CD4-positive, alpha-beta memory T cell (primary cell): Measurements from ENCODE around the gene TEX53. TPM values are rescaled to one million over a fixed set of nuclear protein-coding genes. Genes with fewer than 3 reads are reported as not detected.

Experiments used
- CTCF ChIA-PET: fragments of 350-600 bp; sonication (Branson Sonifier 250); formaldehyde crosslinking; loops from one replicate; lab custom pipeline; 2021; ENCODE audit warnings: inconsistent platforms; ENCODE audit not compliant: partially characterized antibody; lab: Charles Lee
- POLR2A ChIA-PET: fragments of 350-600 bp; sonication (Branson Sonifier 250); formaldehyde crosslinking; loops from one replicate; lab custom pipeline; 2021; ENCODE audit not compliant: partially characterized antibody; lab: Charles Lee
- DNase-seq, 5 donors: peaks; one replicate each; pipeline versions ENCODE4 v3.0.0 to v3.0.0-alpha.2; 2020 to 2022; ENCODE audit warnings: mixed read lengths in 1 of 5
- H3K27ac ChIP-seq: one replicate; pipeline ENCODE4 v1.7.0; 2013; ENCODE audit warnings: low read depth, low read length
- H3K27me3 ChIP-seq: 2 replicates; pipeline ENCODE4 v1.7.0; 2013; ENCODE audit warnings: mild to moderate bottlenecking, low read length, moderate library complexity; ENCODE audit not compliant: insufficient read depth
- H3K36me3 ChIP-seq: 2 replicates; pipeline ENCODE4 v1.7.0; 2013; ENCODE audit warnings: mild to moderate bottlenecking, low read length, moderate library complexity; ENCODE audit not compliant: insufficient read depth
- H3K4me1 ChIP-seq: 2 replicates; pipeline ENCODE4 v1.7.0; 2013; ENCODE audit warnings: mild to moderate bottlenecking, low read length, moderate library complexity; ENCODE audit not compliant: insufficient read depth
- H3K4me3 ChIP-seq, 2 donors: one replicate each; pipeline ENCODE4 v1.7.0; 2013; ENCODE audit warnings: low read length in 2 of 2, mild to moderate bottlenecking in 1 of 2
- H3K9me3 ChIP-seq, 2 donors: one replicate each; pipeline ENCODE4 v1.7.0; 2013; ENCODE audit warnings: low read length in 2 of 2, control low read depth in 1 of 2; ENCODE audit not compliant: control insufficient read depth in 1 of 2
- H3K27ac Mint-ChIP-seq, 7 donors: one replicate each; pipeline ENCODE4 v1.8.0; 2020 to 2021; ENCODE audit warnings: mixed read lengths in 7 of 7, mild to moderate bottlenecking in 6 of 7, inconsistent platforms in 3 of 7, moderate library complexity in 3 of 7
- H3K27me3 Mint-ChIP-seq, 2 donors: one replicate each; pipeline ENCODE4 v1.8.0; 2020 to 2021; ENCODE audit warnings: mixed read lengths in 2 of 2
- H3K36me3 Mint-ChIP-seq, 2 donors: one replicate each; pipeline ENCODE4 v1.8.0; 2020 to 2021; ENCODE audit warnings: mixed read lengths in 2 of 2, inconsistent platforms in 1 of 2, mild to moderate bottlenecking in 1 of 2
- H3K4me1 Mint-ChIP-seq, 4 donors: one replicate each; pipeline ENCODE4 v1.8.0; 2020 to 2021; ENCODE audit warnings: mixed read lengths in 4 of 4, mild to moderate bottlenecking in 1 of 4
- H3K4me3 Mint-ChIP-seq, 8 donors: one replicate each; pipeline ENCODE4 v1.8.0; 2020 to 2021; ENCODE audit warnings: mixed read lengths in 8 of 8, mild to moderate bottlenecking in 7 of 8, moderate library complexity in 6 of 8, inconsistent platforms in 3 of 8
- H3K9me3 Mint-ChIP-seq, 8 donors: one replicate each; pipeline ENCODE4 v1.8.0; 2020 to 2021; ENCODE audit warnings: mixed read lengths in 8 of 8, mild to moderate bottlenecking in 5 of 8, inconsistent platforms in 3 of 8, moderate library complexity in 1 of 8
- intact Hi-C: fragments of 100-400 bp; cut with micrococcal nuclease; formaldehyde crosslinking; loops from one replicate; pipeline ENCODE4 v1.15.1; 2023
- polyA plus RNA-seq, 2 donors: library from polyadenylated mRNA; unstranded; fragments of 300-500 nt; fragmentation: Illumina TruSeq; gene quantifications; one replicate each; pipeline ENCODE4 v1.2.3, GENCODE V29; 2021
- total RNA-seq, 2 experiments: library from RNA; stranded (reverse); gene quantifications; one replicate each; pipeline ENCODE4 v1.2.3, GENCODE V29; 2021

Gene TEX53
- total and polyA plus RNA-seq, 4 experiments from 2014 or later, result not detected

GRCh38 chr9:114694719-114695269, 37.2 kb upstream of the TEX53 start:
- intact Hi-C loops, result no loop called here
- peaks cover 0 to 1% of the 10 kb centered on the region in 2 donors for H3K36me3 Mint-ChIP-seq
- H3K4me1 ChIP-seq, result peaks cover 54% of the 10 kb centered on the region
- H3K27ac Mint-ChIP-seq, result peak overlapping the region in 4 of 7 donors; percentile 1 to 79 (median 18)
- no peak overlapping the region for H3K4me3 ChIP-seq
- peaks cover 0 to 5% (median 0%) of the 10 kb centered on the region in 8 donors for H3K9me3 Mint-ChIP-seq
- ChIA-PET CTCF (interaction anchor here (0.7 to 5.6 kb wide), 4 partner anchors 13 to 214 kb away, joined by 3 to 32 read pairs (median 6); partner anchors contain the start of gene TEX48), POLR2A (interaction anchor here (0.7 kb wide), 1 partner anchor 9 kb away, joined by 3 read pairs; no protein-coding TSS in a partner anchor)
- H3K27ac ChIP-seq, result no peak overlapping the region
- H3K9me3 ChIP-seq, result no peaks in the 10 kb centered on the region
- no peak overlapping the region for H3K4me3 Mint-ChIP-seq
- H3K4me1 Mint-ChIP-seq, result peaks cover 45 to 65% (median 48%) of the 10 kb centered on the region in 4 donors
- no peak for DNase-seq
- H3K27me3 ChIP-seq, result no peaks in the 10 kb centered on the region
- no peaks in the 10 kb centered on the region for H3K27me3 Mint-ChIP-seq
- H3K36me3 ChIP-seq, result no peaks in the 10 kb centered on the region

- Mint-ChIP-seq H3K27ac (no peak overlapping the region), H3K27me3 (no peaks in the 10 kb centered on the region), H3K9me3 (peaks cover 0 to 5% (median 0%) of the 10 kb centered on the region in 8 donors), H3K4me1 (peaks cover 44 to 65% (median 48%) of the 10 kb centered on the region in 4 donors), H3K36me3 (peaks cover 0 to 1% of the 10 kb centered on the region in 2 donors), H3K4me3 (no peak overlapping the region)
- POLR2A ChIA-PET, result no interaction called here
- Histone ChIP-seq H3K4me3 (no peak overlapping the region), H3K9me3 (no peaks in the 10 kb centered on the region), H3K27me3 (no peaks in the 10 kb centered on the region), H3K4me1 (peaks cover 56% of the 10 kb centered on the region), H3K27ac (no peak overlapping the region), H3K36me3 (no peaks in the 10 kb centered on the region)
- intact Hi-C loops, result no loop called here
- no peak for DNase-seq
- CTCF ChIA-PET, result interaction anchor here (1.4 to 6.8 kb wide), 6 partner anchors 12 to 214 kb away, joined by 3 to 49 read pairs (median 20); partner anchors contain the start of gene TEX48
Measured at GRCh38 chr9:114694146-114694545, 36.5 kb upstream of the TEX53 start.

GRCh38 chr9:114693248-114693855, 35.7 kb upstream of the TEX53 start:
- Mint-ChIP-seq H3K4me1 (peaks cover 43 to 61% (median 47%) of the 10 kb centered on the region in 4 donors), H3K36me3 (peaks cover 0 to 1% of the 10 kb centered on the region in 2 donors), H3K9me3 (peaks cover 0 to 5% (median 0%) of the 10 kb centered on the region in 8 donors), H3K4me3 (peak overlapping the region in 1 of 8 donors; percentile 27), H3K27me3 (no peaks in the 10 kb centered on the region), H3K27ac (peak overlapping the region in 2 of 7 donors; percentile 25 to 38)
- Histone ChIP-seq H3K9me3 (no peaks in the 10 kb centered on the region), H3K36me3 (no peaks in the 10 kb centered on the region), H3K27ac (no peak overlapping the region), H3K4me1 (peaks cover 54% of the 10 kb centered on the region), H3K27me3 (no peaks in the 10 kb centered on the region), H3K4me3 (no peak overlapping the region)
- DNase-seq, result no peak
- intact Hi-C loops, result no loop called here
- POLR2A ChIA-PET, result no interaction called here
- CTCF ChIA-PET, result interaction anchor here (1.4 to 6.8 kb wide), 4 partner anchors 12 to 215 kb away, joined by 4 to 49 read pairs (median 22); partner anchors contain the start of gene TEX48

GRCh38 chr9:114691956-114692295, 34.3 kb upstream of the TEX53 start:
- Mint-ChIP-seq H3K27me3 (no peaks in the 10 kb centered on the region), H3K4me1 (peaks cover 31 to 49% (median 35%) of the 10 kb centered on the region in 4 donors), H3K9me3 (peaks cover 0 to 3% (median 0%) of the 10 kb centered on the region in 8 donors), H3K27ac (peak overlapping the region; percentile 65 to 96 (median 93)), H3K4me3 (peak overlapping the region in 5 of 8 donors; percentile 40 to 74 (median 62)), H3K36me3 (no peaks in the 10 kb centered on the region)
- H3K9me3 ChIP-seq, result no peaks in the 10 kb centered on the region
- ChIA-PET CTCF (interaction anchor here (1.5 to 6.8 kb wide), 4 partner anchors 10 to 323 kb away, joined by 8 to 49 read pairs (median 24); partner anchors contain the start of gene TEX48), POLR2A (interaction anchor here (1.2 to 2.4 kb wide), 4 partner anchors 17 to 237 kb away, joined by 3 to 14 read pairs (median 7); partner anchors contain the start of gene TNFSF8)
- DNase-seq, result no peak
- H3K27me3 ChIP-seq, result no peaks in the 10 kb centered on the region
- no peak overlapping the region for H3K4me3 ChIP-seq
- intact Hi-C loops, result loop anchor here (2.0 kb wide), 2 partner anchors 27 to 43 kb away; no protein-coding TSS in a partner anchor
- H3K27ac ChIP-seq, result peak overlapping the region; percentile 54
- H3K36me3 ChIP-seq, result no peaks in the 10 kb centered on the region
- peaks cover 42% of the 10 kb centered on the region for H3K4me1 ChIP-seq

GRCh38 chr9:114691046-114691955, 33.7 kb upstream of the TEX53 start:
- peak overlapping the region; percentile 65 to 96 (median 93) for H3K27ac Mint-ChIP-seq
- ChIA-PET POLR2A (interaction anchor here (0.8 to 2.4 kb wide), 7 partner anchors 16 to 238 kb away, joined by 3 to 14 read pairs (median 6); partner anchors contain the start of gene TNFSF8), CTCF (interaction anchor here (1.0 to 6.8 kb wide), 9 partner anchors 9 to 323 kb away, joined by 3 to 49 read pairs (median 6); partner anchors contain the start of gene TEX48)
- peaks cover 28 to 45% (median 31%) of the 10 kb centered on the region in 4 donors for H3K4me1 Mint-ChIP-seq
- intact Hi-C loops, result loop anchor here (2.0 kb wide), 2 partner anchors 28 to 44 kb away; no protein-coding TSS in a partner anchor
- peak overlapping the region; percentile 4 to 46 for H3K4me3 ChIP-seq
- H3K9me3 ChIP-seq, result no peaks in the 10 kb centered on the region
- H3K27me3 ChIP-seq, result no peaks in the 10 kb centered on the region
- peak overlapping the region; percentile 40 to 77 (median 72) for H3K4me3 Mint-ChIP-seq
- H3K27ac ChIP-seq, result peak overlapping the region; percentile 54
- no peaks in the 10 kb centered on the region for H3K36me3 Mint-ChIP-seq
- H3K36me3 ChIP-seq, result no peaks in the 10 kb centered on the region
- peak; percentile 64 to 86 (median 75) for DNase-seq
- no peaks in the 10 kb centered on the region for H3K27me3 Mint-ChIP-seq
- peaks cover 41% of the 10 kb centered on the region for H3K4me1 ChIP-seq
- H3K9me3 Mint-ChIP-seq, result peaks cover 0 to 3% (median 0%) of the 10 kb centered on the region in 8 donors

GRCh38 chr9:114690308-114690707, 32.7 kb upstream of the TEX53 start:
- ChIA-PET CTCF (interaction anchor here (1.0 to 6.8 kb wide), 9 partner anchors 8 to 218 kb away, joined by 3 to 49 read pairs (median 5); partner anchors contain the start of gene TEX48), POLR2A (interaction anchor here (0.8 to 2.4 kb wide), 7 partner anchors 13 to 239 kb away, joined by 3 to 14 read pairs (median 7); partner anchors contain the start of gene TNFSF8)
- peaks cover 32 to 47% (median 37%) of the 10 kb centered on the region in 4 donors for H3K4me1 Mint-ChIP-seq
- Histone ChIP-seq H3K36me3 (no peaks in the 10 kb centered on the region), H3K27ac (peak overlapping the region; percentile 54), H3K4me3 (no peak overlapping the region), H3K9me3 (no peaks in the 10 kb centered on the region), H3K27me3 (no peaks in the 10 kb centered on the region), H3K4me1 (peaks cover 51% of the 10 kb centered on the region)
- no peak for DNase-seq
- no peaks in the 10 kb centered on the region for H3K27me3 Mint-ChIP-seq
- peak overlapping the region; percentile 65 to 96 (median 93) for H3K27ac Mint-ChIP-seq
- intact Hi-C loops, result loop anchor here (2.0 kb wide), 2 partner anchors 28 to 44 kb away; no protein-coding TSS in a partner anchor
- H3K36me3 Mint-ChIP-seq, result no peaks in the 10 kb centered on the region
- H3K9me3 Mint-ChIP-seq, result peaks cover 0 to 3% (median 0%) of the 10 kb centered on the region in 8 donors
- peak overlapping the region in 1 of 8 donors; percentile 15 for H3K4me3 Mint-ChIP-seq
